ENCODE results near the gene HAPLN2. TPM values are rescaled to one million over a fixed set of nuclear protein-coding genes. Genes with fewer than 3 reads are reported as not detected.
"Not testable (repeated sequence)": the region's sequence is repeated elsewhere in the genome, so short reads cannot be mapped to it uniquely, and the experiment has no call there.

Gene HAPLN2
- total RNA-seq, 1 experiment from 2014 or later, result not detected

DNA sequence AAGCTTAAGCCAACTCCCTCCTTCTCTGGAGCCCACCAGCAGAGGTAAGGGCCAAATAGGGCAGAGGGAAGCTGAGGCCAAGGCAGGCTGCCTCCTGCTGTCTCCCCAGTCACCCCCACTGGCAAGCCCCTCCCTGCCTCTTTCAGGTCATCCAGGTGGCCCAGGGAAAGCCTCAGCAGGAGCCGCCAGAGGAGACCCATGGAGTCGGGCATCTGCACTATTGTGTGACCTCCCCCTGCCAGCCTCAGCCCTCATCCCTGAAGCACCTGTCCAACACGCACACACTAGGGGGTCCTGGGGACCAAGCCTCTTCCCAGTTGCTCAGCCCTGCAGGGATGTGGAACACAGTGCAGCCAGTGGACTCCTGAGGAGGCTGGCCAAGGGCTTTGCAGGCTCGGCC lies 32.9 kb upstream of the HAPLN2 start:
- BruUV-seq (replicated peaks), result no TSS peak
- intact Hi-C loops (cut with micrococcal nuclease; ENCODE audit: unreplicated experiment), result no loop called here
- DNase-seq, result no peak
- TF ChIP-seq, protein P1, sequence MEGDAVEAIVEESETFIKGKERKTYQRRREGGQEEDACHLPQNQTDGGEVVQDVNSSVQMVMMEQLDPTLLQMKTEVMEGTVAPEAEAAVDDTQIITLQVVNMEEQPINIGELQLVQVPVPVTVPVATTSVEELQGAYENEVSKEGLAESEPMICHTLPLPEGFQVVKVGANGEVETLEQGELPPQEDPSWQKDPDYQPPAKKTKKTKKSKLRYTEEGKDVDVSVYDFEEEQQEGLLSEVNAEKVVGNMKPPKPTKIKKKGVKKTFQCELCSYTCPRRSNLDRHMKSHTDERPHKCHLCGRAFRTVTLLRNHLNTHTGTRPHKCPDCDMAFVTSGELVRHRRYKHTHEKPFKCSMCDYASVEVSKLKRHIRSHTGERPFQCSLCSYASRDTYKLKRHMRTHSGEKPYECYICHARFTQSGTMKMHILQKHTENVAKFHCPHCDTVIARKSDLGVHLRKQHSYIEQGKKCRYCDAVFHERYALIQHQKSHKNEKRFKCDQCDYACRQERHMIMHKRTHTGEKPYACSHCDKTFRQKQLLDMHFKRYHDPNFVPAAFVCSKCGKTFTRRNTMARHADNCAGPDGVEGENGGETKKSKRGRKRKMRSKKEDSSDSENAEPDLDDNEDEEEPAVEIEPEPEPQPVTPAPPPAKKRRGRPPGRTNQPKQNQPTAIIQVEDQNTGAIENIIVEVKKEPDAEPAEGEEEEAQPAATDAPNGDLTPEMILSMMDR (IDR thresholded peaks at IDR 0.05; ENCODE audit: unreplicated experiment), result no peak
- Mint-ChIP-seq H3K27ac (ENCODE audit: unreplicated experiment) (no peak overlapping the region), H3K4me1 (ENCODE audit: low read depth, unreplicated experiment) (no peaks in the 10 kb centered on the region), H3K36me3 (ENCODE audit: insufficient read depth, unreplicated experiment) (peaks cover 3% of the 10 kb centered on the region), H3K4me3 (ENCODE audit: low read depth, unreplicated experiment) (no peak overlapping the region), H3K27me3 (ENCODE audit: unreplicated experiment) (no peaks in the 10 kb centered on the region), H3K9me3 (ENCODE audit: low read depth, unreplicated experiment) (no peaks in the 10 kb centered on the region)
- CTCF ChIA-PET, result interaction anchor here (0.5 to 0.6 kb wide), 3 partner anchors 18 to 109 kb away, joined by 3 to 6 read pairs (median 5); no protein-coding TSS in a partner anchor

DNA sequence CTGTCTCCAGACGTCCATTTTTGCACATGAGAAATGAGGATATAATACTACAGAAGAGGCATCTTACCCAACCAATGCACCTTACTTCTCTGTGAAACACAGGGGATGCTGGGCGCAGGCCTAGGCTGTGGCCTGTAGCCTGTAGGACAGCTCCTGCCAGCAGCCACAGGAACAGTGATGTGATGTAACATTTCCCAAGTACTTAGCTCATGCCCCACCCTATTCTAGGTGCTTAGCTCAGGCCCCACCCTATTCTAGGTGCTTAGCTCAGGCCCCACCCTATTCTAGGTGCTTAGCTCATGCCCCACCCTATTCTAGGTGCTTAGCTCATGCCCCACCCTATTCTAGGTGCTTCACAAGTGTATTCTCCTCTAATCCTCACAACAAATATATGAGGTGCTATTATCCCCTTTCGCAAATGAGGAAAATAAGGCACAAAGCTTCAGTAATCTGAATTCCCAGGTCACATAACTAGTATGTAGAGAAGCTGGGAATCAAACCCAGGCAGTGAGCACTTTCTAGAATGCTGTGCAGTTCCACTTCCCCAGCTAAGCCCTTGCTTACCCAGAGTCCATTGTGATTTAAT lies 32.2 kb upstream of the HAPLN2 start:
- Mint-ChIP-seq H3K4me3 (ENCODE audit: low read depth, unreplicated experiment) (no peak overlapping the region), H3K27ac (ENCODE audit: unreplicated experiment) (no peak overlapping the region), H3K27me3 (ENCODE audit: unreplicated experiment) (no peaks in the 10 kb centered on the region), H3K36me3 (ENCODE audit: insufficient read depth, unreplicated experiment) (peaks cover 10% of the 10 kb centered on the region), H3K4me1 (ENCODE audit: low read depth, unreplicated experiment) (no peaks in the 10 kb centered on the region), H3K9me3 (ENCODE audit: low read depth, unreplicated experiment) (no peaks in the 10 kb centered on the region)
- no peak for DNase-seq
- no TSS peak for BruUV-seq (replicated peaks)
- TF ChIP-seq, protein P1 (IDR thresholded peaks at IDR 0.05; ENCODE audit: unreplicated experiment), result no peak
- CTCF ChIA-PET, result interaction anchor here (0.5 to 0.9 kb wide), 5 partner anchors 17 to 218 kb away, joined by 3 to 7 read pairs (median 5); no protein-coding TSS in a partner anchor
- intact Hi-C loops (cut with micrococcal nuclease; ENCODE audit: unreplicated experiment), result no loop called here

DNA sequence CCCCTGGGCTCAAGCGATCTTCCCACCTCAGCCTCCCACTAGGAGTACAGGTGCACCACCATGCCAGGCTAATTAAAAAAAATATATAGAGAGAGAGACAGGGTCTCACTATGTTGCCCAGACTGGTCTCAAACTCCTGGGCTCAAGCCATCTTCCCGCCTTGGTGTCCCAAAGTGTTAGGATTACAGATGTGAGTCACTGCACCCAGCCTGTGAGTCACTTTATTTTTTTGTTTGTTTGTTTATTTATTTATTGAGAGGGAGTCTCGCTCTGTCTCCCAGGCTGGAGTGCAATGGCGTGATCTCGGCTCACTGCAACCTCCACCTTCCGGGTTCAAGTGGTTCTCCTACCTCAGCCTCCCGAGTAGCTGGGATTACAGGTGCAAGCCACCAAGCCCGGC lies 31.3 kb upstream of the HAPLN2 start:
- CTCF ChIA-PET, result interaction anchor here (0.7 kb wide), 1 partner anchor 25 kb away, joined by 3 read pairs; no protein-coding TSS in a partner anchor
- H3K4me1 Mint-ChIP-seq (ENCODE audit: low read depth, unreplicated experiment); H3K27me3 Mint-ChIP-seq (ENCODE audit: unreplicated experiment); intact Hi-C loops (cut with micrococcal nuclease; ENCODE audit: unreplicated experiment); BruUV-seq (replicated peaks); DNase-seq; H3K27ac Mint-ChIP-seq (ENCODE audit: unreplicated experiment); H3K9me3 Mint-ChIP-seq (ENCODE audit: low read depth, unreplicated experiment); H3K4me3 Mint-ChIP-seq (ENCODE audit: low read depth, unreplicated experiment): not testable (repeated sequence)
- H3K36me3 Mint-ChIP-seq (ENCODE audit: insufficient read depth, unreplicated experiment), result peaks cover 19% of the 10 kb centered on the region

DNA sequence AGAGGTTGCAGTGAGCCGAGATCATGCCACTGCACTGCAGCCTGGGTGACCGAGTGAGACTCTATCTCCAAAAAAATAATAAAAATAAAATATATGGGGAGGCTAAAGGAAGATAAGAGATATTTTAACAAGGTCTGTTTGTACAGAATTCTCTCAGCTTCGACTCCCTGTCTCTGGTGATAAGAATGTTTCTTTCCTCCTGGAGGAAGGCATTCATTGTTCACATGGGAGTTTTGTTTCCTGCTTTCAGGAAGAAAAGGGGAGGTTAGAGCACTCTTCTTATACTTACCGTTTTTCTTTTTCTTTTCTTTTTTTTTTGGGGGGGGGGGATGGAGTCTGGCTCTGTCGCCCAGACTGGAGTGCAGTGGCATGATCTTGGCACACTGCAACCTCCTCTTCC lies 29.7 kb upstream of the HAPLN2 start:
- CTCF ChIA-PET, result no interaction called here
- BruUV-seq (replicated peaks), result no TSS peak

More for the DNA sequence above, 29.7 kb upstream of the HAPLN2 start:
- Mint-ChIP-seq H3K27me3 (ENCODE audit: unreplicated experiment) (no peaks in the 10 kb centered on the region), H3K4me1 (ENCODE audit: low read depth, unreplicated experiment) (no peaks in the 10 kb centered on the region), H3K4me3 (ENCODE audit: low read depth, unreplicated experiment) (no peak overlapping the region), H3K27ac (ENCODE audit: unreplicated experiment) (no peak overlapping the region), H3K36me3 (ENCODE audit: insufficient read depth, unreplicated experiment) (peaks cover 22% of the 10 kb centered on the region), H3K9me3 (ENCODE audit: low read depth, unreplicated experiment) (no peaks in the 10 kb centered on the region)
- DNase-seq, result no peak
- intact Hi-C loops (cut with micrococcal nuclease; ENCODE audit: unreplicated experiment), result no loop called here
- TF ChIP-seq, protein P1 (IDR thresholded peaks at IDR 0.05; ENCODE audit: unreplicated experiment), result no peak

All from Calu3 (cell line).